ENCODE data around the gene HSD17B7.
"Not testable (repeated sequence)": the region's sequence is repeated elsewhere in the genome, so short reads cannot be mapped to it uniquely, and the experiment has no call there.

HSD17B7 gene

DNA sequence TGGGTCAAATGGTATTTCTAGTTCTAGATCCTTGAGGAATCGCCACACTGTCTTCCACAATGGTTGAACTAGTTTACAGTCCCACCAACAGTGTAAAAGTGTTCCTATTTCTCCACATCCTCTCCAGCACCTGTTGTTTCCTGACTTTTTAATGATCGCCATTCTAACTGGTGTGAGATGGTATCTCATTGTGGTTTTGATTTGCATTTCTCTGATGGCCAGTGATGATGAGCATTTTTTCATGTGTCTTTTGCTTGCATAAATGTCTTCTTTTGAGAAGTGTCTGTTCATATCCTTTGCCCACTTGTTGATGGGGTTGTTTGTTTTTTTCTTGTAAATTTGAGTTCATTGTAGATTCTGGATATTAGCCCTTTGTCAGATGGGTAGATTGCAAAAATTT lies 17.0 kb downstream of the HSD17B7 start:
- DNase-seq (ENCODE audit: low read depth), result not testable (repeated sequence)

DNA sequence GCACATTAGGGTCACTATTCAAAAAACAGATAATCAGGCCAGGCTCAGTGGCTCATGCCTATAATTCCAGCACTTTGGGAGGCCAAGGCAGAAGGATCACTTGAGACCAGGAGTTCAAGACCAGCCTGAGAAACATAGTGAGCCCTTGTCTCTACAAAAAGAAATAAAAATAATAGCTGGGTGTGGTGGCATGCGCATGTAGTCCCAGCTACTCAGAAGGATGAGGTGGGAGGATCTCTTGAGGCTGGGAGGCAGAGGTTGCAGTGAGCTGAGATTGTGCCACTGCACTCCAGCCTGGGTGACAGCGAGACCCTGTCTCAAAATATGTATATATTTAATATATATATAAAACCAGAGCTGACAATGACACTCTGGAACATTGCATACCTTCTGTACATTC lies 21.9 kb downstream of the HSD17B7 start:
- DNase-seq (ENCODE audit: low read depth), result not testable (repeated sequence)

DNA sequence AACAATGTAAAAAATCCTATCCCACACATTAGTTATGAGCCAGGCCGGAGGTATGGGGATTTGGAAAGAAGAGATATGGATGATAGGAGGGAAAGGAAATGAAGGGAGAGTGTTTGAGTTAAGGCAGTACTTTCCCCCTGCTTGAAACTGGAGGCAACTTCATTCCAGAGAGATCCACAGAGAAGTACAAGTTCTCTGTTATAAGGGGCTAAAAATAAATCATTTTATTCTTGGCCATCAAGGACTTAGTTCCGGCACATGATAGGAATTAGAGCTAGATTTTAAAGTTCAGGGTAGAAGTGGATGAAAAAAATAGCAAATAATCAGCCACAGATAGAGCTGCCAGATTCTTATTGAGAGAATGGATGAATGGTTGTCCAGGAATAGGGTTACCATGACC lies 27.6 kb downstream of the HSD17B7 start:
- DNase-seq (ENCODE audit: low read depth), result not testable (repeated sequence)

DNA sequence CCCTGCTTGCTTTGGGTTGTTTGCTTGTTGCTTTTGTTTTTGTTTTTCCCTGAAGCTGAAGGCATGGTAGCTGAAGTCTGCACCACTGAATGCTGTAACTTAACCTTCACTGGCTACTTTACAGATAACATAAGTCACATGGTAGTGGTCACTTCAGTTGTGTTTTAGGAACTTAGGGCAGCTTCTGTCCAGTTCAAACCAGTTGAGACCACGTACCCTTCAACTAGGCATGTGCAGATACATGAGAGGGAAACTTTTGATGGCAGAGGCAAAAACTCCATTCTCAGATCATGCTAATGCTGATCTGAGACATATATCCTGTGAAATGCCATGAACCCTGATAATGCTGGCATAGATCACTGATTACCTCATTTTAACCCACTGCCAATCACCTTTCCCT lies 28.2 kb downstream of the HSD17B7 start:
- not testable (repeated sequence) for DNase-seq (ENCODE audit: low read depth)

DNA sequence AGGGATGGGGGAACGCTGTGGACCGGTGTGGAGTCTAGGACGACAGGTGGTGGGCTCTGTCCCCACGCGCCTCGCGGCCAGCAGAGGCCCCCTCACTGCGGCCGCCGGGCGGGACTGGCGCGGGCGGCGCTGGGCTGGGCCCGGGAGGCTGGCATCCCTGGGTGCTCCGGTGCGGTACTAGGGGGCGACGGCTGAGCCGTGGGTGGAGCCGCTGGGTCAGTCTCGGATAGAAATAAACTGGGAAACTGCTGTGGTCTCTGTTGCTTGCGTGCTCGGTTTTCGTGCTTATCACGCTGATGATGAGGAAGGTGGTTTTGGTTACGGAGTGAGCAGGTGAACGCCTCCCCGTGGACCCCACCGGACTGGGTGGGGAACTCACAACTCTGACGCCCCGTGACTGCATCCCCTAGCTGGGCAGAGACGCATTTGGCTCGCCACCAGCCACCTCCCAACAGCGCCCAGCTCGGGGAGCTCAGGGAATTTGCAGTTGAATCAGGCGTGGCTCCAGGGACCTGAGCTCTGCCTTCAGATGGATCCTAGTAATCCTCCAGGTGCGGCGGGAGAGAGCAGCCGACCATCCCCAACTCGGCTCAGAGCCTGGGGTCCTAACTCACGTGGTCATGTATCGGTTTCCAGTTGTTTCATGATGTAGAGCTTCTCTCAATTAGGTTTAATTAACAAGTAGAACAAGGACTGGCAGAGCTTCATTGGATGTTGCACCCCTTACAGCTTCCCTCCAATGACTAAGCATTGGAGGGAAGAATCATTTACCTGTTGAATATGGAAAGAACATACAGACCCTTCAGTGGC lies 32.1 kb downstream of the HSD17B7 start:
- no peak for DNase-seq (ENCODE audit: low read depth)

DNA sequence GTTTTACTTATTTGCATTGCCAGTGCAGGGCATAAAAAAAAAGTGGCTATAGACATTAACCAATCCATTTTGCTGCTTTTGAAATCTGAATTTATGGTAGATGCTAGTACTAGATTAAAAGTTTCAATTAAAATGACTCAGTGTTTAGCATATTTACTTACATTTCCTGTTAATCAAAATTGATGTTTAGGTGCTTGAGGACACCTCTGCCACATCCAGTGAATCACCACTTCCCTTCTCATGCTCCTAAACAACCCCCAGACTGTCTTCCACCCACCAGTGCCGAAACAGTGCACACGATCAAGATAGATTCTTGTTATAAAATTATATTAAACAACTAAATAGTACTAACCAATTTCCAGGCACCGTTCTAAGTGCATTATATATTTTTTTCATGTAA lies 32.7 kb downstream of the HSD17B7 start:
- no peak for DNase-seq (ENCODE audit: low read depth)

DNA sequence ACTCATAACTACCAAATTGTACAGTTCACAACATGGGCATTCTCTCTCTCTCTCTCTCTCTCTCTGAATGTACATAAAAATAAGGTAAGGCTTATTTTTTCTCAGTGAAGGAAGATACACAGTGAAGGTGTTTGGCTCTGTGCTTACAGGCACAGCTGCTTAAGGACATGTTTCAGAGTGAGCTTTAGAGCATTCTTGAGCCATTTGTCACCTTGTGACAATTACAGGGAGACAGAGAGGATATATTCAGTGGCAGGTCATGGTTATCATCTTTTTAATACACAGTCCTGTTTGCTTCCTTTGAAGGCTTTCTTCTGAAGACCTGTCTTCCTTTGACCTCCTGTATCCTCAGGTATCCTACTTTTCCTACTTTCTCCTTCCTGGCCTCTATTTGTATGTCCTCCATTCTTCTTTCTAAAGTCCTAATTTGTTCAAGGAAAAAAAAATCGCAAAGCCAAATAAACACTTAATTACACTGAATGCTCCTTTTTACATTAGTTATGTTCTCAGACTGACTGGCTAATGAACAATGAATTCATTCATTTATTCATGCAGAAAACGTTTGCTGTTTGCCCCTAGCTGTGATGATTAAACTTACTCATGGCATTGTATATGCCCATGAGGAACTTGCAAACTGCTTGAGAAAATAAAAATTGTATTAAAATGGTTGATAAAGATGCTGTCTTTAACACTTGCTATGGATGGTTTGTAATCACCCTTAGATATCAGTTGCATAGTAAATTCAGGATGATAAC lies 33.4 kb downstream of the HSD17B7 start:
- DNase-seq (ENCODE audit: low read depth), result no peak

DNA sequence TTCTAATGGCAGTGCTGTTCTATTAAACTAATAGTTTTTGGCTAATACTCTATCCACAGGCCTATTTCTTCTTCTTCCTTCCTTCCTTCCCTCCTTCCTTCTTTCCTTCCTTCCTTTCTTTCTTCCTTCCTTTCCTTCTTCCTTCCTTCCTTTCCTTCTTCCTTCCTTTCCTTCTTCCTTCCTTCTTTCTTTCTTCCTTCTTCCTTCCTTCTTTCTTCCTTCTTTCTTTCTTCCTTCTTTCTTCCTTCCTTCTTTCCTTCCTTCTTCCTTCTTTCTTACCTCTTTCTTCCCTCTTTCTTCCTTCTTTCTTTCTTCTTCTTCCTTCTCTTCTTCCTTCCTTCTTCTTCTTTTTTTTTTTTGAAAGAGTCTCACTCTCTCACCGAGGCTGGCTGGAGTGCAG lies 38.8 kb downstream of the HSD17B7 start:
- no peak for DNase-seq (ENCODE audit: low read depth)

DNA sequence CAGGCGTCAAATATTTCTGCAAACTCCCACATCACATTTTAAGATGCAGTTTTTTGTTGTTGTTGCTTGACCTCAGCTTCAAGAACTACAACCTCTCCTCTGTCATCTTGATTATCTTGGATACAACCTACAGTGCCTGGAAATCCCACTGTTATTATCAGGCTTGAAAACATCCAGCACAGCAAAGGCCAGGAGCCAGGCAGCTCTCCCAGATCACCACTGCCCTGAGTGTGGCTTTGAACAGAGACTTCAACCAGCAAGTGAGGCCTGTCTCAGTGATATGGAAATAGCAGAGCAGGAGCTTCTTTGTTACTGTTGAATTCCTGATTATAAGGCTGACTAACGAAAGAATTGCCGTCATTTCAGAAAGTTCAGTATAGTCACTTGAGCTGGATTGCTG lies 42.0 kb downstream of the HSD17B7 start:
- DNase-seq (ENCODE audit: low read depth), result no peak

DNA sequence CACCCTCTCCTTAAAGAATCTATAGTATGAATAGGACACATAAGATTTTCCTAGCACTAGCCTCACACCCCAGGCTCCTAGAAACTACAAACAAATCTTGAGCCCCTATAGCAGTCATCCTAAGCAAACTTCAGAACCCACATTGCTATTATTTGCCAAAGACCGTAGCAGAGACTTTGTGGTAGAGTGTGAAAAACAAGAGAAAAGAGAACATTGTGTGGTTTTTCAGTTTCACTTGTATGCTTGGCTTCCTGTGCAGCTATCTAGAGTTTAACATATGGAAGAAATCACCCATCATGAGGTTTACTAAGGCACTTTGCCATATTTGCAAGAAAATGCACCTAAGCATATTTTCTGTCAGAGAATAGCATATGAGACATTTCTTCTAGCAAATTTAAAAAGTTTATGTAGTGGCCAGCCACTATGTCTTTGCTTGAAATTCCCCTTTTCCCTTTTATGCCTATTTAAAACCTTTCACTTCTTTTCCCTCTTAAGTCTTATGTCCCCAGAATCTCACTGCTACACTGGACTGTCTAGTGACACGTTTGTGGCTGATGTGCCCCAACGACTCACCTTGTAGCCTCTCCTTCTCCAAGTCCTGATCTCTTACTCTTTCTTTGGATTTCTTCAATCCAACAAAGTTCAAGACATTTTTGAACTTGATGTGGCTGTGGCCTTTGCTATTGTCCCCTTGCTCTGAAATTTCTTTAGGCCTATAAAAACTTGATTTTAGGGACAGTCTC lies 44.8 kb downstream of the HSD17B7 start:
- DNase-seq (ENCODE audit: low read depth), result no peak

DNA sequence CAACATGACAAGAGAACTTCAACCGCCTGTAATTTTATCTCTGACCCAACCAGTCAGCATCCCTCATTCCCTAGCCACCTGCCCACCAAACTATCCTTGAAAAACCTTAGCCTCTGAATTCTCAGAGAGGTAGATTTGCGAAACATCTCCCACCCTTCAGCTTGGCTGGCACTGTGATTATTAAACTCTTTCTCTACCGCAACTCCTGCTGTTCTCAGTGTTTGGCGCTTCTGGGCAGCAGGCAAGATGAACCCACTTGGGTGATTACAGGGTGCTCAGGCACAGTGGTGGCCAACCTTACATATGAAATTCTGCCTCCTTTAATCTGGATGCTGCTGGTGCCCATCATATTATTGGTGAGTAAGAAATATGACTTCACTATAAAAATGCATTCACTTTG lies 48.4 kb downstream of the HSD17B7 start:
- DNase-seq (ENCODE audit: low read depth), result no peak

DNA sequence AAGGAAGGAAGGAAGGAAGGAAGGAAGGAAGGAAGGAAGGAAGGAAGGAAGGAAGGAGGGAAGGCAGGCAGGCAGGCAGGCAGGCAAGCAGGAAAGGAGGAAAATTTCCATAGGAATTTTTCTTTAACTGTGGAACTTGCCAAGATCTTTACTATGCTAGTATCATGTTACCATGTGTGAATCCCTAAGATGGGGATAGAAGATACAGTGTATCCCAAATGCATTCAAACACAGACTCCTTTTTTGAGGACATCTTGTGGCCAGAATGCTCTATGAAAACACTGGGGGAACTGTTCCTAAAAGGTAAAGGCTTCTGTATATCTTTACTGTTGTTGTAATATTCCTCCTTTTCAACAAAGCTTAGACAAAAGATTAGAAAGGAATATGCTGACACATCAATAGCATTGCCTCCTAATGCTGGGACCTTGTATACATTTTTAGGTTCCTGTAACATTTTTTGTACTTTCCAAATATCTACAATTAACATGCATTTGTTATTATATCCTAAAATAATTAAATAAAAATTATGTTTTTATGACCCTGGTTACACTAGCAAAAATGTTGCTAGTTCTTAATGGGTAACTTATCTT lies 49.8 kb downstream of the HSD17B7 start:
- DNase-seq (ENCODE audit: low read depth), result no peak

DNA sequence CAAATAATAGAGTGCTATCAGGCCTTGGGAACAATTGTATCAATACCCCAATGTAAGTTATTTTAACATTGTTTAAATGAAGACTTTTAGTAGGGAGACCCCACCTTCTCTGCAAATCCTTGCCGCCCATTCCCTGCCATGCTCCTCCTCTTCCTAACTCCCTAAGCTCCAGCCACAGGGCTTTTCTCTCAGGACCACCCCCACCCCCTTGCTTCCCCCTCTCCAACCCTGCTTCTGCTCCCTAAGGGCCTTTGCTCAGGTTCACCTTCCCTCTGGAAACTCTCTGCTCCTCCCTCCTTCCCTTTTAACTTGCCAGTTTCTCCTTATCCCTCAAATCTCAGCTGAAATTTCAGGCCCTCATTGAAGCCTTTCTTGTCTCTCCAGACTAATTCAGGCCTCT lies 53.7 kb downstream of the HSD17B7 start:
- no peak for DNase-seq (ENCODE audit: low read depth)

DNA sequence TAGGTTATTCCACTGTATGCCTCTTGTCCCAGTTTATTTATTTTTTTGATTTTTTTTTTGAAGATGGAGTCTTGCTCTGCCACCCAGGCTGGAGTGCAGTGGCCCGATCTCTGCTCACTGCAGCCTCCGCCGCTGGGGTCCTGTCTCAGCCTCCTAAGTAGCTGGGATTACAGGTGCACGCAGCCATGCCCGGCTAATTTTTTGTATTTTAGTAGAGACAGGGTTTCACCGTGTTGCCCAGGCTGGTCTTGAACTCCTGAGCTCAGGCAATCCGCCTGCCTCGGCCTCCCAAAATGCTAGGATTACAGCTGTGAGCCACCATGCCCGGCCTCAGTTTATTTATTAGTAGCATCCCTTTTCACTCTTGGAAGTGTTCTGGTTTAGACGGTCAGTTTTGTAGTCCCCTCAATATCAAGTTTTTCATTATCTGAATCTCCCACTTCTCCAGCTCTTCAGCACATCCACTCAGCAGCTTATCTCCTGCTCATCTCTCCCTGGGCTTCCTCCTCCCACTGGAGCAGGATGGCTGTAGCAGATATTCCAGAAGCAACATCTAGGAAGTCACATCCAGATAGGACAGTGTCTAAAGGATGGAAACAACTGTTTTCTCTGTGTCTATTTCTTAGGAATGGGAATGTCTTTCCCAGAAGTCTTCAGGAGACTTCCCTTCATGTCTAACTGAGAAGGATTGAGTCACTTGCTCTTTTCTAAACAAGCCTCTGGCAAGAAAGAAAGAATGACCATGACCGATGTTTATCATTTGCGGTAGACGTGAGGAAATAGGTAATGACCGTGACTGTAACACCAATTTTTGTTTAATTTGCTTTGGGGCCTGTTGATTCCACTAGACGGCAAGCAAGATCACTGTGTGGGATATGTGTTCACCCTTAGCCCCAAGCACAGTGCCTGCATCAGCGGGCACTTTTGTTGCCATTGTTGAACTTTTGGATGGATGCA lies 56.0 kb downstream of the HSD17B7 start:
- peak; percentile 81 for DNase-seq (ENCODE audit: low read depth)

DNA sequence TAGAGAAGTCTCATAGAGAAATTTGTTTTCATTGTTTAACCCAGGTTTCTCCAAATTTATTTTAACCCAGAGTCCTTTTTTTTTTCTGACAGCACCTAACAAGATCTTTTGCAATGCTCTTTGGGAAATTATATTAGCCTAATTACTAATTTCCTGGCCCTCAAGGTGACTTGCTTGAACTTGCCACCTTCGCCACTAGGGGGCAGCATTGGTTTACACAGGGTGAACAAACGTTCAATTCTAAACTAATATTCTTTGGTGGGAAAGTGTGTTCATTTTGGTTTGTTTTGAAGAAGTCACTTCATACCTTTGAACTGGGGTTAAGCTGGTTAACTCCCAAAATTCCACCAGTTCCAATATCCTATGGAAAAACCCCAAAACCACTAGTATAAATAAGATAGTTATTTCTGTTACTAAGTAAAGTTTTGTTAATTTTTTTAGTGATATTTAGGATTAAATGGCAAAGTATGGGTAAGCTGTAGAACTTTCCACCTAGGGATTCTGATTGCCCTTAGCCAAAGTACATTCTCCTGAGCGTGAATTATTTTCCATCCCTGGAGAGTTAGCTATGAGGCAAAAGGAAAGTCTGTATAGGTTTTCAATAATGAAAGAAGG lies 57.4 kb downstream of the HSD17B7 start:
- peak; percentile 75 for DNase-seq (ENCODE audit: low read depth)

DNA sequence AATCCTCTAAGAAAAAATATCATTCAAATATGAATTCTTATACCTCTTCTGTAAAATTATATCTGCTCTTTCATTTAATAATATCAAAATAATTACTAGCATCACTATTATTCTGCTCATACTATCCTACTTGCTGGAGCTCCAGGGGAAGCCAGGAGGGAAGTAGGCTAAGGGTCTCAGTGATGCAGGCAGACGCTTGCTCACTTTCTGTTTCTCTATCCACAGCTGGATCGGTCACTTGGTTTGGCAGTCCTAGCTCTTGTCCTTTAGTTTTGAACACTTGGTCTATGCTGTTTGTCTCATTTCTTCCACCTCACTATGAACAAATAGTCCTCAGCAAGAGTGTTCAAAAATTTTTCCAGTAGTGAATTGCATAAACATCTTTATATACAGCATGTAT lies 59.2 kb downstream of the HSD17B7 start:
- DNase-seq (ENCODE audit: low read depth), result no peak

DNA sequence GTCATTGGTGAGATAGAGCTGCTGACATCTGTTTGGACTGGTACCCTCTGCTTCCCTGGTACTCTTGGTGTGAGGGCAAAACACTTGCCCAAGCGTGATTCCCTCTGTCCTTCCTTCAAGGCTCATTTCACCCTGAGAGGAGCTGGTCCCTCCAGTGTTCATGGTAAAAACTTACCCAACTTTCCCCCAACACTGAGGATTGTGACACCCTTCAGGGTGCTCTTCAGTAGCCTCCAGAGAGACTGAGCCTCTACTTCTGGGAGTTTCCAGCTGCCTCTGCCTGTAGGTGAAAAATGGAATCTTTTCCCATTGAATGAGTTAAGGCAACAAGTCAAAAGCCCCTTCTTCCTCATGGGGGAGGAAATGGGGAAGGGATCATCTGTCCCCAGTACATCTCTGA lies 60.8 kb downstream of the HSD17B7 start:
- DNase-seq (ENCODE audit: low read depth), result no peak

DNA sequence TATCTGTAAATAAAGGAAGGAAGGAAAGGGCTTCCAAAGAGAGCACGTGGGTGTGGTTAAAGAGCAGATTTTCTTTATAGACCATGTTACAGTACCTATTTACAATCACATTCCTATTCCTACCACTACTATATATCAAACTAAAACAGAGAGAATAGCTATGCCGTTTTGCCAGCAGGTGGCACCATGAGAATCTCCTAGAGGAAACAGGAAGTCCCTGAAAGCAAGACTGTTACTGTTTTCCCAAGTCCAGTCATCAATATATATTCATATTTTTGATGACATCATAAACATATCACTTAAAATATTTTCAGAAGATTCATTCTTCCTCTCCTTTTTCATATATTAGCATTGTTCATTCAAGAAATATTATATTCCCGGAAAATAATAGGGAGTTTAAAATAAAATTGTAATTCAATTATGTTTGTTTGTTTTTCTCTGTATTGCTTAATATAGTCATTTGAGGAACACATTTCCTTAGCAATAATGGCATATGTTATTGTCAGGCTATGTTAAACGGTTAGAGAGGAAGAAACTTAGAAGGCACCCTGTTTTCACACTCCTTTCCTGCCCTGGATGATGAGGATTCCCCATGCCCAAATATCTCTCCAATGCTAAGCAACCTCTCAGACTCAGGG lies 63.9 kb downstream of the HSD17B7 start:
- DNase-seq (ENCODE audit: low read depth), result peak; percentile 89

DNA sequence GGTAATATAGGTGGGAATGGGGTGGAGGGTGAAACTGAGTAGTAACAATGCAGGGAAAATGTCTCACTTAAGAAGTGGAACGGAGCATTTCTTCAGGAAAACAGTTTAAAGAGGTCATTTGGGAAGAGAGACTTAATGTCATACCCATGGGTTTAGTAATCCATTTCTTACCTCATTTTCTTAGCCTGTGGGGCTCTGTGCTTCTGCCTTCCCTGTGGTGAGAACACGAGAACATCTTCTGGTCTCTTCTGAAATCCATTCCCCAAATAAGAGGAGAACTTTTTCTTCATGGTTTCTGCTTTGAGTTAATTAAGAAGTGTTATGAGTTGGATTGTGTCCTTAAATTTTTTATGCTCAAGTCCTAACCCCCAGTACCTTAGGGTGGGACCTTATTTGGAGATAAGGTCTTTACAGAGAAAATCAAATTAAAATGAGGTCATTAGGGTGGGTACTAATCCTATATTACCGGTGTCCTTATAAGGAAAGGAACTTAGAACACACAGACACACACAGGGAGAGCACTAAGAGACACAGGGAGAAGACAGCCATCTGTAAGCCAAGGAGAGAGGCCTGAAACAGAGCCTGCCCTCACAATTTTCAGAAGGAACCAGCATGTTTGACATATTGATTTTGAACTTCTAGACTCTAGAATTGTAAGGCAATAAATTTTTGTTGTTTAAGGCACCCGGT lies 65.1 kb downstream of the HSD17B7 start:
- DNase-seq (ENCODE audit: low read depth), result peak; percentile 79

DNA sequence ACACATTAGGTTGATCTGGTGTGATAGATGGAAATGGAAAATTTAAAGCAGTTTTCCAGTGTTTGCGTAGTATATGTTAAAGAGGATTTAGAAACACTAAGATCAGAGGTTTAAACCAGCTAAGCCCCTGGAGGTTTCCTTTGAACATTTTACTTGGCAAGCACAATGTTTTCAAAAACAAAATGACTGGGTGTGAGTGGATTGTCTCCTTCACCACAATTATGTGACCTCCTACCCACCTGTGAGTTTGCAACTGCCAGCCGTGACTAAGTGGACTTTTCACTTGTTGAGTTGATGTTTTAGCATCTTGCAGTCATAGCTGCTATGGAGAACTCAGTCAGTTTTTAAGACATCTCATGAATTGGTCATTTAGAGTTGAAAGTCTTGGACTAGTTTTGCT lies 65.8 kb downstream of the HSD17B7 start:
- DNase-seq (ENCODE audit: low read depth), result peak; percentile 99

All from iris pigment epithelial cell (primary cell).